Measurements from ENCODE around the gene RALGAPA1. TPM values are rescaled to one million over a fixed set of nuclear protein-coding genes. Genes with fewer than 3 reads are reported as not detected.
"Not testable (repeated sequence)": the region's sequence is repeated elsewhere in the genome, so short reads cannot be mapped to it uniquely, and the experiment has no call there.

RALGAPA1 gene
- polyA plus RNA-seq, 3 donors, result 8.3 to 12.1 (median 11.4) TPM

GRCh38 chr14:35587373-35587772 is 221.7 kb downstream of the RALGAPA1 start:
- H3K27ac ChIP-seq (ENCODE audit: low read depth, low read length), result not testable (repeated sequence)
- 97 to 98% (median 98%) methylated on average over 3 of the region's 3 CpGs for WGBS, 3 donors

- no peak overlapping the region for H3K27ac ChIP-seq (ENCODE audit: low read depth, low read length)
These were observed 230.5 kb downstream of the RALGAPA1 start for GRCh38 chr14:35578639-35579038.

GRCh38 chr14:35578135-35578534 is 231.0 kb downstream of the RALGAPA1 start:
- 78 to 91% (median 83%) methylated on average over 2 of the region's 2 CpGs for WGBS, 3 donors
- H3K27ac ChIP-seq (ENCODE audit: low read depth, low read length), result no peak overlapping the region

GRCh38 chr14:35576856-35577255 is 232.2 kb downstream of the RALGAPA1 start:
- no peak overlapping the region for H3K27ac ChIP-seq (ENCODE audit: low read depth, low read length)
- 97 to 100% (median 100%) methylated on average over 1 of the region's 1 CpG for WGBS, 3 donors

GRCh38 chr14:35576260-35576659 is 232.8 kb downstream of the RALGAPA1 start:
- no peak overlapping the region for H3K27ac ChIP-seq (ENCODE audit: low read depth, low read length)

- 76 to 84% (median 77%) methylated on average over 2 of the region's 2 CpGs for WGBS, 3 donors
- no peak overlapping the region for H3K27ac ChIP-seq (ENCODE audit: low read depth, low read length)
These were observed 235.2 kb downstream of the RALGAPA1 start for GRCh38 chr14:35573911-35574310.

- no peak overlapping the region for H3K27ac ChIP-seq (ENCODE audit: low read depth, low read length)
- 95 to 99% (median 96%) methylated on average over 8 of the region's 8 CpGs for WGBS, 3 donors
These were observed 237.5 kb downstream of the RALGAPA1 start for GRCh38 chr14:35571598-35571997.

- WGBS, 3 donors, result 94 to 97% (median 94%) methylated on average over 4 of the region's 4 CpGs
- H3K27ac ChIP-seq (ENCODE audit: low read depth, low read length), result no peak overlapping the region
These were observed 243.1 kb downstream of the RALGAPA1 start for GRCh38 chr14:35565871-35566464.

GRCh38 chr14:35558680-35559079 is 250.4 kb downstream of the RALGAPA1 start:
- 67 to 76% (median 75%) methylated on average over 2 of the region's 2 CpGs for WGBS, 3 donors

GRCh38 chr14:35557221-35557747 is 251.8 kb downstream of the RALGAPA1 start:
- no peak overlapping the region for H3K27ac ChIP-seq (ENCODE audit: low read depth, low read length)

More at GRCh38 chr14:35558680-35559079, 250.4 kb downstream of the RALGAPA1 start:
- H3K27ac ChIP-seq (ENCODE audit: low read depth, low read length), result no peak overlapping the region

- 75 to 81% (median 78%) methylated on average over 1 of the region's 1 CpG for WGBS, 3 donors
- no peak overlapping the region for H3K27ac ChIP-seq (ENCODE audit: low read depth, low read length)
These were observed 252.5 kb downstream of the RALGAPA1 start for GRCh38 chr14:35556548-35556947.

GRCh38 chr14:35553808-35554207 is 255.3 kb downstream of the RALGAPA1 start:
- H3K27ac ChIP-seq (ENCODE audit: low read depth, low read length), result no peak overlapping the region
- WGBS, 3 donors, result 70 to 73% (median 71%) methylated on average over 1 of the region's 1 CpG

- WGBS, 3 donors, result 97 to 100% (median 100%) methylated on average over 1 of the region's 1 CpG
- H3K27ac ChIP-seq (ENCODE audit: low read depth, low read length), result no peak overlapping the region
These were observed 258.0 kb downstream of the RALGAPA1 start for GRCh38 chr14:35551081-35551480.

GRCh38 chr14:35549551-35549950 is 259.5 kb downstream of the RALGAPA1 start:
- no peak overlapping the region for H3K27ac ChIP-seq (ENCODE audit: low read depth, low read length)
- 88 to 91% (median 91%) methylated on average over 4 of the region's 4 CpGs for WGBS, 3 donors

- WGBS, 3 donors, result 96 to 98% (median 97%) methylated on average over 5 of the region's 5 CpGs
- no peak overlapping the region for H3K27ac ChIP-seq (ENCODE audit: low read depth, low read length)
These were observed 266.1 kb downstream of the RALGAPA1 start for GRCh38 chr14:35543006-35543405.

- H3K27ac ChIP-seq (ENCODE audit: low read depth, low read length), result no peak overlapping the region
- 54 to 72% (median 58%) methylated on average over 2 of the region's 2 CpGs for WGBS, 3 donors
These were observed 269.1 kb downstream of the RALGAPA1 start for GRCh38 chr14:35539969-35540368.

GRCh38 chr14:35535483-35536112 is 273.5 kb downstream of the RALGAPA1 start:
- H3K27ac ChIP-seq (ENCODE audit: low read depth, low read length), result no peak overlapping the region
- WGBS, 3 donors, result 9 to 11% (median 11%) methylated on average over 35 to 37 of the region's 37 CpGs

GRCh38 chr14:35534873-35535482 is 274.1 kb downstream of the RALGAPA1 start:
- H3K27ac ChIP-seq (ENCODE audit: low read depth, low read length), result no peak overlapping the region
- WGBS, 3 donors, result 2 to 3% (median 3%) methylated on average over 49 to 55 of the region's 55 CpGs

- H3K27ac ChIP-seq (ENCODE audit: low read depth, low read length), result no peak overlapping the region
- WGBS, 3 donors, result 1 to 3% (median 2%) methylated on average over 41 to 76 of the region's 77 CpGs
These were observed 274.8 kb downstream of the RALGAPA1 start for GRCh38 chr14:35534208-35534872.

All from adipose tissue (tissue), 3 donors.